ENCODE results near the gene SEC11A.
A peak's percentile ranks its signal among the peaks of the same experiment; 100 is the strongest.
"Not testable (repeated sequence)": the region's sequence is repeated elsewhere in the genome, so short reads cannot be mapped to it uniquely, and the experiment has no call there.

SEC11A gene

GRCh38 chr15:84690342-84690741 lies 25.6 kb downstream of the SEC11A start:
- Histone ChIP-seq H3K79me2 (ENCODE audit: control insufficient read depth, insufficient read depth, low read length, poor library complexity) (peaks cover under 1% of the 10 kb centered on the region), H3K79me1 (ENCODE audit: low read length) (no peaks in the 10 kb centered on the region), H3K18ac (ENCODE audit: low read length) (no peak overlapping the region), H3K9ac (ENCODE audit: low read length) (no peak overlapping the region), H3K4me3 (ENCODE audit: low read depth, low read length) (no peak overlapping the region), H3K4me2 (ENCODE audit: low read length) (no peak overlapping the region), H3K14ac (ENCODE audit: low read length) (no peak overlapping the region), H3K27ac (ENCODE audit: low read depth, low read length) (no peak overlapping the region), H3K9me3 (ENCODE audit: insufficient read depth, low read depth, low read length) (no peaks in the 10 kb centered on the region), H3K27me3 (ENCODE audit: insufficient read depth, low read length) (no peaks in the 10 kb centered on the region), H4K91ac (ENCODE audit: low read depth, low read length) (no peak overlapping the region), H3K4me1 (ENCODE audit: control insufficient read depth in 1 of 2, insufficient read depth in 2 of 2, low read length in 2 of 2) (no peaks in the 10 kb centered on the region), H2BK5ac (ENCODE audit: low read depth, low read length, poor library complexity) (no peak overlapping the region), H4K8ac (ENCODE audit: low read depth, low read length) (no peak overlapping the region), H2AFZ (ENCODE audit: insufficient read depth, low read length, poor library complexity) (no peak overlapping the region), H2BK12ac (ENCODE audit: low read length) (no peak overlapping the region), H3K36me3 (ENCODE audit: control insufficient read depth in 1 of 2, insufficient read depth in 2 of 2, low read length in 2 of 2) (peaks cover 19 to 32% of the 10 kb centered on the region in 2 experiments), H3K23ac (ENCODE audit: low read length) (no peak overlapping the region), H2AK5ac (ENCODE audit: low read length) (no peak overlapping the region), H4K12ac (ENCODE audit: low read depth, low read length) (no peak overlapping the region), H2BK120ac (ENCODE audit: insufficient read depth, low read length, poor library complexity) (no peak overlapping the region), H3K4ac (ENCODE audit: low read depth, low read length) (peak overlapping the region; percentile 14)
- DNase-seq, result no peak
- WGBS (ENCODE audit: extremely low coverage, insufficient coverage, insufficient read length), result no CpG with 5 or more reads among the region's 8 CpGs

GRCh38 chr15:84689858-84690257 lies 26.1 kb downstream of the SEC11A start:
- Histone ChIP-seq H2AFZ (ENCODE audit: insufficient read depth, low read length, poor library complexity) (no peak overlapping the region), H2BK120ac (ENCODE audit: insufficient read depth, low read length, poor library complexity) (no peak overlapping the region), H4K91ac (ENCODE audit: low read depth, low read length) (no peak overlapping the region), H2BK12ac (ENCODE audit: low read length) (no peak overlapping the region), H2AK5ac (ENCODE audit: low read length) (no peak overlapping the region), H3K36me3 (ENCODE audit: control insufficient read depth in 1 of 2, insufficient read depth in 2 of 2, low read length in 2 of 2) (peaks cover 20 to 34% of the 10 kb centered on the region in 2 experiments), H4K12ac (ENCODE audit: low read depth, low read length) (no peak overlapping the region), H3K4me3 (ENCODE audit: low read depth, low read length) (no peak overlapping the region), H3K27ac (ENCODE audit: low read depth, low read length) (no peak overlapping the region), H2BK5ac (ENCODE audit: low read depth, low read length, poor library complexity) (no peak overlapping the region), H3K79me1 (ENCODE audit: low read length) (no peaks in the 10 kb centered on the region), H3K18ac (ENCODE audit: low read length) (no peak overlapping the region), H3K79me2 (ENCODE audit: control insufficient read depth, insufficient read depth, low read length, poor library complexity) (no peaks in the 10 kb centered on the region), H3K9ac (ENCODE audit: low read length) (no peak overlapping the region), H3K9me3 (ENCODE audit: insufficient read depth, low read depth, low read length) (no peaks in the 10 kb centered on the region), H3K4me2 (ENCODE audit: low read length) (no peak overlapping the region), H3K27me3 (ENCODE audit: insufficient read depth, low read length) (no peaks in the 10 kb centered on the region), H3K14ac (ENCODE audit: low read length) (no peak overlapping the region), H4K8ac (ENCODE audit: low read depth, low read length) (no peak overlapping the region), H3K4me1 (ENCODE audit: control insufficient read depth in 1 of 2, insufficient read depth in 2 of 2, low read length in 2 of 2) (no peaks in the 10 kb centered on the region), H3K4ac (ENCODE audit: low read depth, low read length) (no peak overlapping the region), H3K23ac (ENCODE audit: low read length) (no peak overlapping the region)
- no peak for DNase-seq
- WGBS (ENCODE audit: extremely low coverage, insufficient coverage, insufficient read length), result no CpG with 5 or more reads among the region's 4 CpGs

GRCh38 chr15:84686446-84686845 lies 29.5 kb downstream of the SEC11A start:
- H3K4me3 ChIP-seq (ENCODE audit: low read depth, low read length); H4K91ac ChIP-seq (ENCODE audit: low read depth, low read length); H2BK120ac ChIP-seq (ENCODE audit: insufficient read depth, low read length, poor library complexity); H3K18ac ChIP-seq (ENCODE audit: low read length); H4K8ac ChIP-seq (ENCODE audit: low read depth, low read length); H4K12ac ChIP-seq (ENCODE audit: low read depth, low read length); H3K9me3 ChIP-seq (ENCODE audit: insufficient read depth, low read depth, low read length); H3K79me2 ChIP-seq (ENCODE audit: control insufficient read depth, insufficient read depth, low read length, poor library complexity); H2BK12ac ChIP-seq (ENCODE audit: low read length); H3K79me1 ChIP-seq (ENCODE audit: low read length); H3K27me3 ChIP-seq (ENCODE audit: insufficient read depth, low read length); DNase-seq; H2BK5ac ChIP-seq (ENCODE audit: low read depth, low read length, poor library complexity); H3K4ac ChIP-seq (ENCODE audit: low read depth, low read length); H2AFZ ChIP-seq (ENCODE audit: insufficient read depth, low read length, poor library complexity); H3K27ac ChIP-seq (ENCODE audit: low read depth, low read length); H3K23ac ChIP-seq (ENCODE audit: low read length); H3K9ac ChIP-seq (ENCODE audit: low read length); H3K4me1 ChIP-seq (ENCODE audit: control insufficient read depth in 1 of 2, insufficient read depth in 2 of 2, low read length in 2 of 2); H3K4me2 ChIP-seq (ENCODE audit: low read length); H2AK5ac ChIP-seq (ENCODE audit: low read length); H3K14ac ChIP-seq (ENCODE audit: low read length): not testable (repeated sequence)
- H3K36me3 ChIP-seq (ENCODE audit: control insufficient read depth in 1 of 2, insufficient read depth in 2 of 2, low read length in 2 of 2), result peaks cover 28 to 35% of the 10 kb centered on the region in 2 experiments
- WGBS (ENCODE audit: extremely low coverage, insufficient coverage, insufficient read length), result no CpG with 5 or more reads among the region's 7 CpGs

DNA sequence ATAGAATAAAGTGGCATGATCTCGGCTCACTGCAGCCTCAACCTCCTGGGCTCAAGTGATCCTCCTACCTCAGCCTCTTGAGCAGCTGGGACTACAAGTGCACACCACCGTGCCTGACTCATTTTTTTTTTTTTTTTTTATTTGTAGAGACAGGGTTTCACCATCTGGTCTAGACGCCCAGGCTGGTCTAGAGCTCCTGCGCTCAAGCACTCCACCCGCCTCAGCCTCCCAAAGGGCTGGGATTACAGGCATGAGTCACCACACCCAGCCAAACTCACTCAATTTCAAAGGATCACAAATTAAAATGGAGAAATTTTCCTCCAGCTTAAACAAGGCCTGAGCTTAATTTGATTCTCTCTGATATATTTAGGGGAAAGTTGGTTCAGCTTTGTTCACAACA lies 30.6 kb downstream of the SEC11A start:
- H3K9me3 ChIP-seq (ENCODE audit: insufficient read depth, low read depth, low read length), result no peaks in the 10 kb centered on the region
- WGBS (ENCODE audit: extremely low coverage, insufficient coverage, insufficient read length), result no CpG with 5 or more reads among the region's 5 CpGs
- no peaks in the 10 kb centered on the region for H3K27me3 ChIP-seq (ENCODE audit: insufficient read depth, low read length)
- H2BK12ac ChIP-seq (ENCODE audit: low read length), result no peak overlapping the region
- no peak overlapping the region for H3K27ac ChIP-seq (ENCODE audit: low read depth, low read length)
- no peak overlapping the region for H2AFZ ChIP-seq (ENCODE audit: insufficient read depth, low read length, poor library complexity)
- no peak overlapping the region for H3K4me2 ChIP-seq (ENCODE audit: low read length)
- H2BK5ac ChIP-seq (ENCODE audit: low read depth, low read length, poor library complexity), result no peak overlapping the region
- no peak overlapping the region for H3K9ac ChIP-seq (ENCODE audit: low read length)
- DNase-seq, result peak; percentile 44 to 58
- H3K4ac ChIP-seq (ENCODE audit: low read depth, low read length), result no peak overlapping the region
- H2AK5ac ChIP-seq (ENCODE audit: low read length), result no peak overlapping the region
- H3K18ac ChIP-seq (ENCODE audit: low read length), result no peak overlapping the region
- no peaks in the 10 kb centered on the region for H3K4me1 ChIP-seq (ENCODE audit: control insufficient read depth in 1 of 2, insufficient read depth in 2 of 2, low read length in 2 of 2)
- no peak overlapping the region for H3K14ac ChIP-seq (ENCODE audit: low read length)
- H3K36me3 ChIP-seq (ENCODE audit: control insufficient read depth in 1 of 2, insufficient read depth in 2 of 2, low read length in 2 of 2), result peaks cover 25 to 30% of the 10 kb centered on the region in 2 experiments
- no peak overlapping the region for H3K23ac ChIP-seq (ENCODE audit: low read length)
- H2BK120ac ChIP-seq (ENCODE audit: insufficient read depth, low read length, poor library complexity), result no peak overlapping the region
- no peak overlapping the region for H3K4me3 ChIP-seq (ENCODE audit: low read depth, low read length)
- no peaks in the 10 kb centered on the region for H3K79me2 ChIP-seq (ENCODE audit: control insufficient read depth, insufficient read depth, low read length, poor library complexity)
- H4K8ac ChIP-seq (ENCODE audit: low read depth, low read length), result no peak overlapping the region
- H4K91ac ChIP-seq (ENCODE audit: low read depth, low read length), result no peak overlapping the region
- no peak overlapping the region for H4K12ac ChIP-seq (ENCODE audit: low read depth, low read length)
- H3K79me1 ChIP-seq (ENCODE audit: low read length), result no peaks in the 10 kb centered on the region
